T47D (cell line): Measurements from ENCODE around the gene MRPL49.

ENCODE experiments used
- DNase-seq, 2 experiments: peaks; one replicate each; pipeline versions ENCODE4 v3.0.0 to v3.0.0-alpha.2; 2011 to 2012; ENCODE audit warnings: low read depth in 1 of 2, low spot score in 1 of 2
- JUND ChIP-seq: IDR thresholded peaks from 2 replicates; pipeline ENCODE4 v1.6.1; 2012; ENCODE audit warnings: low read depth
- in situ Hi-C: cut with HindIII; loops from 2 replicates; pipeline ENCODE4 v1.10.0; 2016; ENCODE audit warnings: low sequenced_read_pairs, low pct_unique_long_range_greater_than_20kb

MRPL49 gene

GRCh38 chr11:65087827-65088226, 34.3 kb upstream of the MRPL49 start:
- TF ChIP-seq JUND = no peak
- DNase-seq = no peak
- in situ Hi-C loops = no loop called here

DNA sequence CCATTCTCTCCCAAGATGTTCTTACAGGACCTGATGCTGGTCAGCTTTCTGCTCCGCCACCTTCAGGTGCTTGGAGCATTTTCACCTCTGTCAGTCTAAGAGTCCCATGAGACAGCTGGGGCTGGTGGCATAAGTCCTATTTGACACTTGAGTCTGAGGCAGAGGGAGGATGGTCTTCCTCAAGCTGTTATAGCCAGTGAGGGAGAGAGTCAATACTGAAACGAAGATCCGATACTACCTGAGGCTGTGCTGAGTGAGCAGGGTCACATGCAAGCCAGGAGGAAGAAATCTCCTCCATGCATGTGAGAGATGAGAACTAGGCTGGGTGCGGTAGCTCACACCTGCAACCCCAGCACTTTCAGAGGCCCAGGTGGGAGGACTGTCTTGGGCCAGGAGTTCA, 32.5 kb upstream of the MRPL49 start:
- no peak for TF ChIP-seq JUND
- DNase-seq = no peak
- in situ Hi-C loops = no loop called here

- TF ChIP-seq JUND = no peak
- DNase-seq = no peak
- in situ Hi-C loops = no loop called here
These were observed 31.5 kb upstream of the MRPL49 start for GRCh38 chr11:65090628-65091027.

DNA sequence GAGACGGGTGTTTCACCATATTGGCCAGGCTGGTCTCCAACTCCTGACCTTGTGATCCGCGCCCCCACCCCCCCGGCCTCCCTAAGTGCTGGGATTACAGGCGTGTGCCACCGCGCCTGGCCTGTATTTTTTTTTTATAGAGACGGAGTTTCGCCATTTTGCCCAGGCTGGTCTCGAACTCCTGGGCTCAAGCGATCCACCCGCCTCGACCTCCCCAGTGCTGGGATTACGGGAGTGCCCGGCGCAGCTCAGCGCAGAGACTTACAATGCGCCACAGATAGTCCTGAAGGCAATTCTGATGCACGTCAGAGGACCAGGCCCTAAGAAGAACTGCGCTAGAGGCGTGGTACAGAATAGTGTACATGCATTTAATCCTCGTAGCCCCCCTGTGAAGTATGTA, 26.7 kb upstream of the MRPL49 start:
- in situ Hi-C loops = no loop called here
- TF ChIP-seq JUND = no peak
- DNase-seq = no peak

GRCh38 chr11:65095974-65096806, 25.9 kb upstream of the MRPL49 start, which contains the start of gene VPS51:
VPS51 (plus strand) TSS chr11:65096214; CDS start chr11:65096251, 37 bp downstream.
- no peak for TF ChIP-seq JUND
- in situ Hi-C loops = no loop called here
- DNase-seq = peak; percentile 91 to 96

GRCh38 chr11:65096926-65097325, 25.2 kb upstream of the MRPL49 start:
- DNase-seq = no peak
- no peak for TF ChIP-seq JUND
- in situ Hi-C loops = no loop called here

GRCh38 chr11:65100674-65101350, 21.3 kb upstream of the MRPL49 start:
- TF ChIP-seq JUND = no peak
- no peak for DNase-seq
- in situ Hi-C loops = no loop called here

DNA sequence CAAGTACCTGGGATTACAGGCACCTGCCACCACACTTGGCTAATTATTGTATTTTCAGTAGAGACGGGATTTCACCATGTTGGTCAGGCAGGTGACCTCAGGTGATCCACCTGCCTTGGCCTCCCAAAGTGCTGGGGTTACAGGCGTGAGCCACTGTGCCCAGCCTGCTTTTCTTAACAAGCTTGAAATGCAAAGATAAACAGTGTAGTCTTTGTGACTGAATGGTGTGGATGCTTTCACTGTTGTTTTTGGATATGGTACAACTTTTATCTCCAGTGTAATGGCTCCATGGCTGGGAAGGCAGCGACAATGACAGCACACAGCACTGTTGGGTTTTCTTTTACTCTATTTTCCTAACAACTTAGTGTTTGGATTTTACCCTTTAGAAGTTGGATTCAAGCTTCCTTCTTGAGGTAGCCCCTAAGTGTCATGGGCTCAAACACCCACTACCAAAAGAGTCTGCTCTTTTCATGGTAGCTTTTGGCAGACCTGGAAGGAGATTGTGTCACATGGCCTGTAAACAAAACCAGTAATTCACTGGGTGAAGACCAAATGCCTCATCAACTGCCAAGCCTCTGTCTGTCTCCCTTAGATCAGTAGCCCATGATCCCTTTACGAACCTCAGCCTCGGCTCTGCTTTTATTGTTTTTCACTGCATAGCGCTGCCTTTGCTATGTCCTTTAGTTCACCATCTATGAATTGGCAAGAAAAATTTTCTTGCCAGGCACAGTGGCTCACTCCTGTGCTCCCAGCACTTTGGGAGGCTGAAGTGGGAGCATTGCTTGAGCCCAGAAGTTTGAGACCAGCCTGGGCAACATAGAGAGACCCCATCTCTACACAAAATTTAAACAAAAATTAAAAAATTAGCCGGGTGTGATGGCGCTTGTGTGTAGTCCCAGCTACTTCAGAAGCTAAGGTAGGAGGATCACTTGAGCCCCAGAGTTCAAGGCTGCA, 19.7 kb upstream of the MRPL49 start:
- TF ChIP-seq JUND = no peak
- peak in 1 of 2 experiments; percentile 86 for DNase-seq
- in situ Hi-C loops = no loop called here

GRCh38 chr11:65103476-65103875, 18.6 kb upstream of the MRPL49 start:
- in situ Hi-C loops = no loop called here
- no peak for TF ChIP-seq JUND
- no peak for DNase-seq

- in situ Hi-C loops = no loop called here
- no peak for TF ChIP-seq JUND
- DNase-seq = no peak
These were observed 17.5 kb upstream of the MRPL49 start for GRCh38 chr11:65104628-65105027.

DNA sequence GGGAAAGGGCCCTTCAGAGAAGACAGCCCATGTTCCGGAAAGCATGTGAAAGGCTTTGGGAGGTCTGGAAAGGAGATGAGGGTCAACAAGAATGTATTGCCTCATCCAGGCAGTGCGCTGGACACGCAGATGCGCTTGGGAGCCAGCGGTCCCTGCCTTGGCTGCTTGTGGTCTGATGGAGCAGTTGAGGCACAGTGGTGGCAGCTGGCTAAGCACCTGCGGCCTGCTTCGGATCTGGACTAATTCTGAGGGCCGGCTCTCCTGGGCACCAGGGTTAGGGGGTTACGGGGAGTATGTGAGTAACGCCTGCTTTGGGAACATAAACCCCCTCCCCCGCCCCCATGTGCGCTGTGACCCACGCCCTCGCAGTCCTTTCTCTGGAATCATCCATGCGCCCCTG, 15.0 kb upstream of the MRPL49 start:
- in situ Hi-C loops = no loop called here
- no peak for TF ChIP-seq JUND
- no peak for DNase-seq

GRCh38 chr11:65107751-65108468, 14.2 kb upstream of the MRPL49 start:
- in situ Hi-C loops = no loop called here
- no peak for TF ChIP-seq JUND
- no peak for DNase-seq
